HepG2 (cell line): ENCODE results near the gene PIP5K1C. TPM values are rescaled to one million over a fixed set of nuclear protein-coding genes. Genes with fewer than 3 reads are reported as not detected.

ENCODE experiments used
- ATAC-seq: fragments of 200-7000 bp; cut with Tn5 transposase; 3 replicates; pipeline ENCODE4 v1.9.1; 2020; ENCODE audit warnings: mild to moderate bottlenecking, moderate library complexity
- BruUV-seq: library from RNA; stranded (reverse); fragments of 400-500 nt; replicated peaks from 2 replicates; lab custom pipeline; 2021; lab: Mats Ljungman, UMichigan
- CTCF ChIA-PET: fragments of 300-600 bp; formaldehyde crosslinking; extraction: SDS; loops from one replicate; lab custom pipeline; 2021; ENCODE audit warnings: low total read pairs, inconsistent platforms, low intra/inter-chr PET ratio; lab: Yijun Ruan, JAX
- POLR2A ChIA-PET: fragments of 350-600 bp; sonication (Branson Sonifier 250); formaldehyde crosslinking; loops from one replicate; lab custom pipeline; 2020; ENCODE audit warnings: antibody characterized with exemption, inconsistent platforms; lab: Yijun Ruan, JAX
- DNase-seq: peaks from one replicate; pipeline ENCODE4 v3.0.0-alpha.2; 2015; ENCODE audit warnings: low spot score
- FAIRE-seq: peaks from 3 replicates; lab custom pipeline; 2011; peaks lifted over from hg19 to GRCh38; lab: Jason Lieb, UNC
- H2AFZ ChIP-seq: one replicate; pipeline ENCODE4 v1.6.1; 2011; ENCODE audit warnings: low read length, inconsistent platforms
- H3K27ac ChIP-seq: fragments of 300-600 bp; 3 replicates; pipeline ENCODE4 v1.8.0; 2011; ENCODE audit warnings: mixed run types, mild to moderate bottlenecking, mixed read lengths, low read length, inconsistent platforms; ENCODE audit not compliant: insufficient read depth; ENCODE audit errors: extremely low read length
- H3K27me3 ChIP-seq, 2 experiments: fragments of 200-600 bp in 1 of 2; 2 replicates in 1 of 2; 3 replicates in 1 of 2; pipeline versions ENCODE4 v1.6.0 to v1.8.0; 2011; ENCODE audit warnings: low read length in 2 of 2, mild to moderate bottlenecking in 2 of 2, moderate library complexity in 2 of 2, inconsistent platforms in 1 of 2; ENCODE audit not compliant: insufficient read depth in 2 of 2, control insufficient read depth in 1 of 2
- H3K36me3 ChIP-seq, 2 experiments: fragments of 200-600 bp in 1 of 2; replicated peaks in 1 of 2; 2 replicates in 1 of 2; 3 replicates in 1 of 2; pipeline versions ENCODE4 v1.5.1 to v1.8.0; 2011; ENCODE audit warnings: low read length in 2 of 2, inconsistent platforms in 1 of 2; ENCODE audit not compliant: insufficient read depth in 2 of 2, control insufficient read depth in 1 of 2
- H3K4me1 ChIP-seq: 2 replicates; pipeline ENCODE4 v1.5.1; 2012; ENCODE audit warnings: low read length, inconsistent platforms; ENCODE audit not compliant: insufficient read depth
- H3K4me2 ChIP-seq: 2 replicates; pipeline ENCODE4 v1.6.0; 2011; ENCODE audit warnings: low read depth, low read length, inconsistent platforms
- H3K4me3 ChIP-seq, 3 experiments: fragments of 200-600 bp in 1 of 3; sonication (generic), shearing (Covaris generic) in 1 of 3; replicated peaks in 1 of 3; 2 replicates each; pipeline ENCODE4 v1.5.1; 2011 to 2016; ENCODE audit warnings: low read length in 3 of 3, inconsistent platforms in 2 of 3, low read depth in 2 of 3, mild to moderate bottlenecking in 2 of 3, control low read depth in 1 of 3, mixed read lengths in 1 of 3; ENCODE audit not compliant: insufficient read depth in 1 of 3
- H3K79me2 ChIP-seq: one replicate; pipeline ENCODE4 v1.6.1; 2011; ENCODE audit warnings: low read length, inconsistent platforms; ENCODE audit not compliant: insufficient read depth
- H3K9ac ChIP-seq: 2 replicates; pipeline ENCODE4 v1.6.0; 2011; ENCODE audit warnings: mild to moderate bottlenecking, low read depth, low read length, inconsistent platforms; ENCODE audit not compliant: insufficient read depth
- H3K9me3 ChIP-seq: 2 replicates; pipeline ENCODE4 v1.5.1; 2012; ENCODE audit warnings: mild to moderate bottlenecking, low read length
- H4K20me1 ChIP-seq: 2 replicates; pipeline ENCODE4 v1.6.0; 2011; ENCODE audit warnings: inconsistent platforms, mild to moderate bottlenecking, low read length, moderate library complexity; ENCODE audit not compliant: insufficient read depth
- ELF4 ChIP-seq: sonication (generic); formaldehyde crosslinking; IDR thresholded peaks from 2 replicates; pipeline ENCODE4 v1.5.0; 2020; ENCODE audit warnings: missing genetic modification reagents, mild to moderate bottlenecking, moderate library complexity, borderline replicate concordance
- FOXA3 ChIP-seq: IDR thresholded peaks from 2 replicates; pipeline ENCODE4 v1.6.1; 2016; ENCODE audit warnings: missing genetic modification reagents, missing compliant biosample characterization
- MAFK ChIP-seq, 2 experiments: IDR thresholded peaks in 1 of 2; conservative IDR thresholded peaks in 1 of 2; 2 replicates each; pipeline ENCODE4 v1.6.1; 2011; ENCODE audit warnings: improper control_type of control experiment in 2 of 2, low read length in 2 of 2
- POGZ ChIP-seq: sonication (generic); formaldehyde crosslinking; IDR thresholded peaks from 2 replicates; pipeline ENCODE4 v1.4.0; 2020; ENCODE audit warnings: mild to moderate bottlenecking, missing genetic modification reagents
- ZKSCAN8 ChIP-seq: IDR thresholded peaks from 2 replicates; pipeline ENCODE4 v1.6.1; 2016; ENCODE audit warnings: borderline replicate concordance, missing genetic modification reagents, missing compliant biosample characterization
- ZNF225 ChIP-seq: sonication (generic); formaldehyde crosslinking; IDR thresholded peaks from 2 replicates; pipeline ENCODE4 v1.4.0; 2020; ENCODE audit warnings: mild to moderate bottlenecking, missing genetic modification reagents
- ZNF607 ChIP-seq: sonication (generic); formaldehyde crosslinking; IDR thresholded peaks from 2 replicates; pipeline ENCODE4 v1.5.1; 2020; ENCODE audit warnings: missing genetic modification reagents, mild to moderate bottlenecking, borderline replicate concordance
- WGBS: methylation state at CpG from one replicate; pipeline ENCODE4 v1.1.6; 2017; ENCODE audit warnings: low lambda C conversion rate; 5-methylcytosine and 5-hydroxymethylcytosine counted together
- in situ Hi-C: cut with HindIII; loops from 2 replicates; pipeline ENCODE4 v1.10.0; 2017; ENCODE audit warnings: low pct_unique_long_range_greater_than_20kb; ENCODE audit not compliant: extremely low pct_ligation_motif_present
- intact Hi-C: fragments of 100-400 bp; cut with micrococcal nuclease; formaldehyde crosslinking; loops from one replicate; pipeline ENCODE4 v1.10.0; 2022; ENCODE audit not compliant: unreplicated experiment
- polyA plus RNA-seq, 8 experiments: library from polyadenylated mRNA; depleted of rRNA in 3 of 8; stranded (reverse) in 7 of 8; unstranded in 1 of 8; fragments of >200 nt; fragmentation: Illumina TruSeq in 4 of 8; extraction: Trizol in 4 of 8; gene quantifications; 2 replicates each; pipeline versions ENCODE4 v1.2.1 to v1.2.3, GENCODE V29; 2011 to 2016; ENCODE audit warnings: low read depth in 4 of 8, missing spikeins in 1 of 8, mixed read lengths in 1 of 8; ENCODE audit not compliant: insufficient read depth in 1 of 8
- total RNA-seq, 5 experiments: library from RNA; depleted of rRNA; stranded (reverse); fragments of >200 nt; fragmentation: Illumina TruSeq; extraction: Trizol; gene quantifications; 2 replicates each; pipeline ENCODE4 v1.2.3, GENCODE V29; 2016; ENCODE audit warnings: low read depth in 1 of 5
- TF ChIP-seq, protein P1 (sequence below): sonication (generic); formaldehyde crosslinking; IDR thresholded peaks from 2 replicates; pipeline ENCODE4 v1.4.0; 2020; ENCODE audit warnings: missing genetic modification reagents

The PIP5K1C gene
- total and polyA plus RNA-seq, 2 of the 13 experiments (the other 11 are each of a cell fraction or from before 2014, with no cell fraction given): 3.6 to 4.3 TPM

DNA sequence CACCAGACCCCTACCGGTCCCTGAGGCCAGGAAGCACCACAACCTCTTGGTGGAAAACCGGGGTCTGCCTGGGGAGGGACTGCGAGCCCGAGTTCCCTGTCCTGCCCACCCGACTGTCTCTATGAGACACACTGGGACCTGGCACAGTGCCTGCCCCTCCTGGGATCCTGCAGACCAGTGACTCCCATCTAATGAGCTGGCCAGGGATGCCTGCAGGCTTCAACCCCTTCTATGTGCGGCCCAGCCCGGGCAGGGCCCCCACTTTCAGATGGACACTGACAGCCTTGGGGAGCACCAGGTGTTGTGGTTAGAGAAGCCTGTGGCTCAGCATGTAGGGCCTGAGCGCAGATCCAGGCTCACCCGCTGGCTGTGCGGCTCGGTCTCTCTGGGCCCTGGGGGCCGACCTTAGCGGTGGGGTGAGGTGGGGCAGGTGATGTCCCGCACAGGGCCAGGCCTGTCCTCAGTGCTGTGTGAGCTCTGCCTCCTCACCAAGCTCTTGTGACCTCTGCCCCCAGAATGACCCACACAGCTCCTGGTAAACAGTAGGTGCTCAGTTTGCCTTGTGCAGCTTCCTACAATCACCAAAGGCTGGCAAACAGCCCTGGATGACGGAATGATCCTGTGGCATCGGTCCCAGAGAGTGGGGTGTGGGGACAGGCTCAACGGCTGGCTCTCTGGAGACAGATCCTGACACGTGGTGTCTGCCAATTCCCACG, 55.8 kb downstream of the PIP5K1C start:
- no peaks in the 10 kb centered on the region for H3K4me1 ChIP-seq
- ChIA-PET CTCF (no interaction called here), POLR2A (no interaction called here)
- intact Hi-C loops: no loop called here
- in situ Hi-C loops: no loop called here
- no peaks in the 10 kb centered on the region for H3K79me2 ChIP-seq
- H3K27me3 ChIP-seq: no peaks in the 10 kb centered on the region
- no peak for TF ChIP-seq ZNF607
- TF ChIP-seq ELF4: no peak
- TF ChIP-seq, protein P1, sequence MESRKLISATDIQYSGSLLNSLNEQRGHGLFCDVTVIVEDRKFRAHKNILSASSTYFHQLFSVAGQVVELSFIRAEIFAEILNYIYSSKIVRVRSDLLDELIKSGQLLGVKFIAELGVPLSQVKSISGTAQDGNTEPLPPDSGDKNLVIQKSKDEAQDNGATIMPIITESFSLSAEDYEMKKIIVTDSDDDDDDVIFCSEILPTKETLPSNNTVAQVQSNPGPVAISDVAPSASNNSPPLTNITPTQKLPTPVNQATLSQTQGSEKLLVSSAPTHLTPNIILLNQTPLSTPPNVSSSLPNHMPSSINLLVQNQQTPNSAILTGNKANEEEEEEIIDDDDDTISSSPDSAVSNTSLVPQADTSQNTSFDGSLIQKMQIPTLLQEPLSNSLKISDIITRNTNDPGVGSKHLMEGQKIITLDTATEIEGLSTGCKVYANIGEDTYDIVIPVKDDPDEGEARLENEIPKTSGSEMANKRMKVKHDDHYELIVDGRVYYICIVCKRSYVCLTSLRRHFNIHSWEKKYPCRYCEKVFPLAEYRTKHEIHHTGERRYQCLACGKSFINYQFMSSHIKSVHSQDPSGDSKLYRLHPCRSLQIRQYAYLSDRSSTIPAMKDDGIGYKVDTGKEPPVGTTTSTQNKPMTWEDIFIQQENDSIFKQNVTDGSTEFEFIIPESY (CRISPR knock-in tag): 0 out of 2 replicates have a peak, but pooled peaks have one; percentile 15
- peak; percentile 70 for TF ChIP-seq ZKSCAN8 (CRISPR knock-in tag)
- no peak for TF ChIP-seq POGZ
- no peak for TF ChIP-seq MAFK (conservative IDR thresholded peaks at IDR 0.05 in 1 of 2, IDR thresholded peaks at IDR 0.05 in 1 of 2; ENCODE audit: low read length in 2 of 2)
- no peak for TF ChIP-seq ZNF225
- no peak for TF ChIP-seq FOXA3 (CRISPR knock-in tag)
- no TSS peak for BruUV-seq
- no peak overlapping the region for H3K4me3 ChIP-seq
- no peak overlapping the region for H3K9ac ChIP-seq
- no peaks in the 10 kb centered on the region for H3K9me3 ChIP-seq
- WGBS: 66% methylated on average over 11 of the region's 19 CpGs
- H3K27ac ChIP-seq: no peak overlapping the region
- H4K20me1 ChIP-seq: no peaks in the 10 kb centered on the region
- peaks cover 3% of the 10 kb centered on the region in 2 experiments; a peak in 2 of 5 replicates for H3K36me3 ChIP-seq
- ATAC-seq (peak; percentile 26), DNase-seq (no peak), FAIRE-seq (no peak)
- H2AFZ ChIP-seq: no peak overlapping the region
- no peak overlapping the region for H3K4me2 ChIP-seq
